RKO (cell line): ENCODE measurements around the gene SORBS1.

Experiments used
- DNase-seq: peaks from one replicate; pipeline ENCODE4 v3.0.0-alpha.2; 2016; ENCODE audit warnings: low spot score

Gene SORBS1

GRCh38 chr10:95561177-95561863 lies at the start of gene SORBS1:
SORBS1 (minus strand) TSS chr10:95561371; CDS start chr10:95441135, 120,236 bp downstream.
- peak; percentile 97 for DNase-seq

- DNase-seq, result no peak
Observed at GRCh38 chr10:95610727-95611126, 49.6 kb upstream of the SORBS1 start.

- no peak for DNase-seq
Observed at GRCh38 chr10:95606922-95607321, 45.8 kb upstream of the SORBS1 start.

- DNase-seq, result no peak
Observed at GRCh38 chr10:95605163-95605562, 44.0 kb upstream of the SORBS1 start.

- DNase-seq, result no peak
Observed at GRCh38 chr10:95604630-95605029, 43.5 kb upstream of the SORBS1 start.

- DNase-seq, result no peak
Observed at GRCh38 chr10:95602382-95602781, 41.2 kb upstream of the SORBS1 start.

- peak; percentile 87 for DNase-seq
Observed at GRCh38 chr10:95601116-95601719, 40.0 kb upstream of the SORBS1 start.

- no peak for DNase-seq
Observed at GRCh38 chr10:95600158-95600557, 39.0 kb upstream of the SORBS1 start.

- DNase-seq, result no peak
Observed at GRCh38 chr10:95597788-95598187, 36.6 kb upstream of the SORBS1 start.

GRCh38 chr10:95588025-95588424 lies 26.9 kb upstream of the SORBS1 start:
- DNase-seq, result no peak

- DNase-seq, result no peak
Observed at GRCh38 chr10:95579835-95580535, 18.8 kb upstream of the SORBS1 start.

- DNase-seq, result no peak
Observed at GRCh38 chr10:95579292-95579691, 18.1 kb upstream of the SORBS1 start.

- DNase-seq, result no peak
Observed at GRCh38 chr10:95578619-95579018, 17.4 kb upstream of the SORBS1 start.

- no peak for DNase-seq
Observed at GRCh38 chr10:95574649-95575365, 13.6 kb upstream of the SORBS1 start.

GRCh38 chr10:95573964-95574604 lies 12.9 kb upstream of the SORBS1 start:
- no peak for DNase-seq

- DNase-seq, result no peak
Observed at GRCh38 chr10:95573527-95573926, 12.4 kb upstream of the SORBS1 start.

- no peak for DNase-seq
Observed at GRCh38 chr10:95572131-95572820, 11.1 kb upstream of the SORBS1 start.

- no peak for DNase-seq
Observed at GRCh38 chr10:95571390-95571789, 10.2 kb upstream of the SORBS1 start.

- no peak for DNase-seq
Observed at GRCh38 chr10:95569368-95569767, 8.2 kb upstream of the SORBS1 start.

- DNase-seq, result no peak
Observed at GRCh38 chr10:95567903-95568630, 6.9 kb upstream of the SORBS1 start.

GRCh38 chr10:95566136-95566535 lies 5.0 kb upstream of the SORBS1 start:
- no peak for DNase-seq
